Trophoblast cell (in vitro differentiated cells and primary cell): ENCODE results near the gene PRKAG1.
A peak's percentile ranks its signal among the peaks of the same experiment; 100 is the strongest.

ENCODE experiments used
- DNase-seq, 2 donors: peaks; one replicate each; pipeline ENCODE4 v3.0.0-alpha.2; 2016
- H2AFZ ChIP-seq: 2 replicates; pipeline ENCODE4 v1.6.1; 2013; ENCODE audit warnings: low read length, moderate library complexity, mild to moderate bottlenecking; ENCODE audit not compliant: insufficient read depth, poor library complexity
- H2AK5ac ChIP-seq: 2 replicates; pipeline ENCODE4 v1.6.1; 2013; ENCODE audit warnings: mild to moderate bottlenecking, low read length
- H2BK120ac ChIP-seq: 2 replicates; pipeline ENCODE4 v1.6.1; 2013; ENCODE audit warnings: low read length, mild to moderate bottlenecking, moderate library complexity; ENCODE audit not compliant: insufficient read depth, poor library complexity
- H2BK12ac ChIP-seq: 2 replicates; pipeline ENCODE4 v1.6.1; 2013; ENCODE audit warnings: mild to moderate bottlenecking, low read length, moderate library complexity
- H2BK5ac ChIP-seq: 2 replicates; pipeline ENCODE4 v1.6.1; 2013; ENCODE audit warnings: low read length, low read depth, moderate library complexity, mild to moderate bottlenecking; ENCODE audit not compliant: poor library complexity
- H3K14ac ChIP-seq: 2 replicates; pipeline ENCODE4 v1.6.1; 2013; ENCODE audit warnings: mild to moderate bottlenecking, low read length
- H3K18ac ChIP-seq: 2 replicates; pipeline ENCODE4 v1.6.1; 2013; ENCODE audit warnings: mild to moderate bottlenecking, low read length
- H3K23ac ChIP-seq: 2 replicates; pipeline ENCODE4 v1.6.1; 2013; ENCODE audit warnings: low read length
- H3K27ac ChIP-seq: 2 replicates; pipeline ENCODE4 v1.5.1; 2013; ENCODE audit warnings: low read depth, mild to moderate bottlenecking, inconsistent platforms, low read length, moderate library complexity
- H3K27me3 ChIP-seq: 2 replicates; pipeline ENCODE4 v1.6.1; 2013; ENCODE audit warnings: inconsistent platforms, mild to moderate bottlenecking, low read length, moderate library complexity; ENCODE audit not compliant: insufficient read depth
- H3K36me3 ChIP-seq, 2 experiments: 1 replicate in 1 of 2; 2 replicates in 1 of 2; pipeline ENCODE4 v1.6.1; 2013; ENCODE audit warnings: low read length in 2 of 2, mild to moderate bottlenecking in 2 of 2, moderate library complexity in 1 of 2; ENCODE audit not compliant: insufficient read depth in 2 of 2, control insufficient read depth in 1 of 2
- H3K4ac ChIP-seq: 2 replicates; pipeline ENCODE4 v1.6.1; 2013; ENCODE audit warnings: low read depth, mild to moderate bottlenecking, low read length, moderate library complexity
- H3K4me1 ChIP-seq, 2 experiments: 1 replicate in 1 of 2; 2 replicates in 1 of 2; pipeline ENCODE4 v1.6.1; 2013; ENCODE audit warnings: low read length in 2 of 2, mild to moderate bottlenecking in 2 of 2, moderate library complexity in 1 of 2; ENCODE audit not compliant: insufficient read depth in 2 of 2, control insufficient read depth in 1 of 2
- H3K4me2 ChIP-seq: 2 replicates; pipeline ENCODE4 v1.6.1; 2013; ENCODE audit warnings: inconsistent platforms, mild to moderate bottlenecking, low read length, moderate library complexity
- H3K4me3 ChIP-seq: 2 replicates; pipeline ENCODE4 v1.5.1; 2013; ENCODE audit warnings: mild to moderate bottlenecking, low read depth, low read length, inconsistent platforms
- H3K79me1 ChIP-seq: one replicate; pipeline ENCODE4 v1.6.1; 2013; ENCODE audit warnings: low read length
- H3K79me2 ChIP-seq: 2 replicates; pipeline ENCODE4 v1.6.1; 2013; ENCODE audit warnings: low read length, mild to moderate bottlenecking; ENCODE audit not compliant: control insufficient read depth, insufficient read depth, poor library complexity
- H3K9ac ChIP-seq: 2 replicates; pipeline ENCODE4 v1.6.1; 2013; ENCODE audit warnings: mild to moderate bottlenecking, low read length
- H3K9me3 ChIP-seq: 2 replicates; pipeline ENCODE4 v1.6.1; 2013; ENCODE audit warnings: low read depth, mild to moderate bottlenecking, control low read depth, inconsistent platforms, low read length; ENCODE audit not compliant: insufficient read depth
- H4K12ac ChIP-seq: 2 replicates; pipeline ENCODE4 v1.6.1; 2013; ENCODE audit warnings: low read depth, mild to moderate bottlenecking, low read length, moderate library complexity
- H4K8ac ChIP-seq: 2 replicates; pipeline ENCODE4 v1.6.1; 2013; ENCODE audit warnings: low read depth, mild to moderate bottlenecking, low read length, moderate library complexity
- H4K91ac ChIP-seq: one replicate; pipeline ENCODE4 v1.6.1; 2013; ENCODE audit warnings: low read depth, mild to moderate bottlenecking, low read length, moderate library complexity
- WGBS: extraction: QIAGEN DNeasy Blood & Tissue Kit; methylation state at CpG from one replicate; pipeline ENCODE4 v1.1.7; 2013; ENCODE audit warnings: missing lambda C conversion rate; ENCODE audit not compliant: insufficient read length, insufficient coverage; ENCODE audit errors: extremely low coverage; 5-methylcytosine and 5-hydroxymethylcytosine counted together

The PRKAG1 gene

GRCh38 chr12:49010092-49010668, 8.4 kb downstream of the PRKAG1 start:
- no peaks in the 10 kb centered on the region for H3K9me3 ChIP-seq
- H2AFZ ChIP-seq: no peak overlapping the region
- no peak for DNase-seq
- no peak overlapping the region for H2BK120ac ChIP-seq
- no peak overlapping the region for H3K4ac ChIP-seq
- H3K27me3 ChIP-seq: no peaks in the 10 kb centered on the region
- no peak overlapping the region for H3K18ac ChIP-seq
- no peaks in the 10 kb centered on the region for H3K4me1 ChIP-seq
- no peaks in the 10 kb centered on the region for H3K79me2 ChIP-seq
- WGBS: no CpG with 5 or more reads among the region's 3 CpGs
- H2BK12ac ChIP-seq: no peak overlapping the region
- no peak overlapping the region for H3K14ac ChIP-seq
- no peak overlapping the region for H3K4me3 ChIP-seq
- no peak overlapping the region for H3K23ac ChIP-seq
- H2BK5ac ChIP-seq: no peak overlapping the region
- no peak overlapping the region for H4K91ac ChIP-seq
- no peak overlapping the region for H4K8ac ChIP-seq
- H4K12ac ChIP-seq: no peak overlapping the region
- no peak overlapping the region for H3K9ac ChIP-seq
- peaks cover 7 to 8% of the 10 kb centered on the region in 2 experiments for H3K36me3 ChIP-seq
- no peaks in the 10 kb centered on the region for H3K79me1 ChIP-seq
- no peak overlapping the region for H3K27ac ChIP-seq
- no peak overlapping the region for H2AK5ac ChIP-seq
- no peak overlapping the region for H3K4me2 ChIP-seq

GRCh38 chr12:49008943-49009342, 9.6 kb downstream of the PRKAG1 start:
- no peaks in the 10 kb centered on the region for H3K9me3 ChIP-seq
- no peak overlapping the region for H2BK12ac ChIP-seq
- DNase-seq: no peak
- no peak overlapping the region for H2AK5ac ChIP-seq
- H3K9ac ChIP-seq: no peak overlapping the region
- no peak overlapping the region for H3K14ac ChIP-seq
- no peak overlapping the region for H3K18ac ChIP-seq
- H4K91ac ChIP-seq: no peak overlapping the region
- H3K4ac ChIP-seq: no peak overlapping the region
- no peak overlapping the region for H2AFZ ChIP-seq
- H3K27ac ChIP-seq: no peak overlapping the region
- H3K4me1 ChIP-seq: no peaks in the 10 kb centered on the region
- no peak overlapping the region for H2BK5ac ChIP-seq
- H3K79me2 ChIP-seq: no peaks in the 10 kb centered on the region
- peaks cover 9 to 16% of the 10 kb centered on the region in 2 experiments for H3K36me3 ChIP-seq
- no peak overlapping the region for H4K8ac ChIP-seq
- no CpG with 5 or more reads among the region's 1 CpG for WGBS
- no peak overlapping the region for H3K23ac ChIP-seq
- no peak overlapping the region for H2BK120ac ChIP-seq
- H3K79me1 ChIP-seq: no peaks in the 10 kb centered on the region
- H3K27me3 ChIP-seq: no peaks in the 10 kb centered on the region
- H4K12ac ChIP-seq: no peak overlapping the region
- no peak overlapping the region for H3K4me3 ChIP-seq
- H3K4me2 ChIP-seq: no peak overlapping the region

DNA sequence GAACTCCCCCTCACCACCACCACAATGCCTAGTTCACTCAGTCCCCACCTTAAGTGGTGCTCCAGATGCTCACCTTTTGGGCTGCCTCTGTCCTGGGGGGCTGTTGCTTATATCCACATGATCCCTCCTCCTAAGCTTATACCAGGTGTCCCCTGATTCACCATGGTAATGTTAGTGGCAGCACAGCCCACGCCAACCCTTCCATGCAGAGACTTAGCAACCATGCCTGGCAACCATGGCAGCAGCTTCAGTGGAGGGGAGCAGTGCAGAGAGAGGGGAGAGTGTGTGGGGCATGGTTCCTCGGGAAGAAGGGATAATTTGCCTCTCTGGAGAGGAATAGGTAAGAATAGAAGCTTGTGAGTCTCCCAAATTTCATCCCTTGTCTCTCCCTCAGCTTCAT, 18.2 kb downstream of the PRKAG1 start:
- Histone ChIP-seq H2BK5ac (no peak overlapping the region), H3K4ac (no peak overlapping the region), H4K91ac (no peak overlapping the region), H3K18ac (no peak overlapping the region), H3K14ac (no peak overlapping the region), H2AFZ (no peak overlapping the region), H3K27ac (no peak overlapping the region), H3K4me1 (peaks cover 22 to 23% of the 10 kb centered on the region in 2 experiments), H4K8ac (no peak overlapping the region), H3K9ac (no peak overlapping the region), H3K9me3 (peaks cover 3% of the 10 kb centered on the region), H3K27me3 (peaks cover 33% of the 10 kb centered on the region), H2BK120ac (no peak overlapping the region), H4K12ac (no peak overlapping the region), H3K36me3 (peaks cover 21 to 34% of the 10 kb centered on the region in 2 experiments), H3K79me2 (no peaks in the 10 kb centered on the region), H2AK5ac (no peak overlapping the region), H3K23ac (no peak overlapping the region), H3K4me3 (peak overlapping the region; percentile 54), H3K4me2 (no peak overlapping the region), H3K79me1 (no peaks in the 10 kb centered on the region), H2BK12ac (no peak overlapping the region)
- no peak for DNase-seq
- WGBS: no CpG with 5 or more reads among the region's 2 CpGs

DNA sequence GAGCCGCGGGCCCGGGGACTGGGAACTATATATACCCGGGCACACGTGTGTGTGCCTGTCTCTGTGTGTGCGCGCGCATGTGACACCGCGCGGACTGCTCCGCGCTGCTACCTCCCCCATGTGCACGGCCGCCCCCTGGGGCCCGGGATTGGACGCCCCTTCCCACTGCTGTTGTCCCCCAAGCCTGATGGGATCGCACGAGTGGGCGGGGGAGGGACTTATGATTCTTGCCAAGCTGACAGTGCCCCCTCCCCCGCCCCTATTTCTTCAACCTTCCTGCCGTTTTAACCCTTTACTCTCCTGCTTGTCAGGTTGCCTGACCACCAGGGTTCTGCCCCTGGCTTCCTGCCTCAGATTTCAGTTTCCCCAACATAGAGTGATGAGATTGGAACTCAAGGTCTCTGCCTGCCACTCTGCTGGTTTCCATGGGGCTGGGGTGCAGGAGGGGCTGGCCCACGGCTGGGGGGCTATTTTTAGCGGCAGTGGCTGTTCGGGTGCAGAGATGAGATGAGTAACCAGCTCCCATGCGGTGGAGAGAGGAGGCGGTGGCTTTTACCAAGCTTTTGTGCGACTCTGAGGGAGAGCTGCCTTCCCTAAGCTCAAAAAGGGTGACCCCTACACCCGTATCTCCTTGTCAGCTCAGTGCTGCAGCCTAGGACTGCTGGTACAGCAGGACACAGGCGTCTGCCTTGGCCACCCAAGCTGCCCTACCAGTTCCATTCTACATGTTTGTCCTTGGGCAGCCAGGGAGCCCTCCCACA, 19.0 kb downstream of the PRKAG1 start, which contains the start of gene DDN:
Gene DDN (minus strand): TSS at position 5 of the 761 bp plus-strand sequence. CDS start 88 bp downstream, outside the sequence.
- Histone ChIP-seq H2AK5ac (no peak within 1 kb of the TSS), H2AFZ (peak within 1 kb of the TSS; percentile 61), H3K18ac (no peak within 1 kb of the TSS), H3K36me3 (peaks cover 21 to 28% of the 10 kb centered on the region in 2 experiments), H3K4me3 (no peak within 1 kb of the TSS), H3K9ac (no peak within 1 kb of the TSS), H3K9me3 (peaks cover 3% of the 10 kb centered on the region), H3K4me2 (peak within 1 kb of the TSS; percentile 70), H2BK120ac (no peak within 1 kb of the TSS), H4K91ac (no peak within 1 kb of the TSS), H3K27ac (no peak within 1 kb of the TSS), H3K27me3 (peaks cover 35% of the 10 kb centered on the region), H3K79me2 (no peaks in the 10 kb centered on the region), H3K4me1 (peaks cover 24 to 27% of the 10 kb centered on the region in 2 experiments), H3K14ac (no peak within 1 kb of the TSS), H3K79me1 (no peaks in the 10 kb centered on the region), H2BK5ac (no peak within 1 kb of the TSS), H4K8ac (peak within 1 kb of the TSS; percentile 49), H2BK12ac (no peak within 1 kb of the TSS), H4K12ac (no peak within 1 kb of the TSS), H3K4ac (no peak within 1 kb of the TSS), H3K23ac (no peak within 1 kb of the TSS)
- no CpG with 5 or more reads among the region's 30 CpGs for WGBS
- peak; percentile 36 to 56 for DNase-seq
